Psoas muscle (tissue), 8 donors: ENCODE data around the gene PACS1. TPM values are rescaled to one million over a fixed set of nuclear protein-coding genes. Genes with fewer than 3 reads are reported as not detected.

ENCODE experiments used
- ATAC-seq, 4 donors: fragments of 200-7000 bp; cut with Tn5 transposase; one replicate each; pipeline ENCODE4 v1.9.1; 2020; ENCODE audit warnings: moderate library complexity in 3 of 4, mild to moderate bottlenecking in 2 of 4
- DNase-seq, 2 donors: peaks; one replicate each; pipeline ENCODE4 v3.0.0-alpha.2; 2020
- H3K27ac ChIP-seq: fragments of 200-600 bp; one replicate; pipeline ENCODE4 v1.8.0; 2022
- H3K27me3 ChIP-seq, 3 donors: fragments of 200-600 bp in 1 of 3; one replicate each; pipeline versions ENCODE4 v1.6.1 to v1.8.0; 2013 to 2022; ENCODE audit warnings: low read length in 2 of 3, mild to moderate bottlenecking in 2 of 3, moderate library complexity in 1 of 3; ENCODE audit not compliant: insufficient read depth in 3 of 3
- H3K36me3 ChIP-seq, 2 donors: fragments of 200-600 bp in 1 of 2; one replicate each; pipeline versions ENCODE4 v1.6.1 to v1.8.0; 2013 to 2022; ENCODE audit warnings: low read depth in 1 of 2, mild to moderate bottlenecking in 1 of 2, moderate library complexity in 1 of 2; ENCODE audit not compliant: insufficient read depth in 1 of 2
- H3K4me1 ChIP-seq: fragments of 200-600 bp; one replicate; pipeline ENCODE4 v1.8.0; 2022
- H3K4me3 ChIP-seq: fragments of 200-600 bp; one replicate; pipeline ENCODE4 v1.8.0; 2022; ENCODE audit warnings: mild to moderate bottlenecking
- H3K9me3 ChIP-seq: fragments of 200-600 bp; one replicate; pipeline ENCODE4 v1.8.0; 2022
- WGBS, 3 donors: extraction: QIAGEN DNeasy Blood & Tissue Kit; methylation state at CpG; one replicate each; pipeline versions ENCODE4 v1.1.6 to v1.1.7; 2013; 5-methylcytosine and 5-hydroxymethylcytosine counted together
- intact Hi-C, 2 donors: fragments of 100-400 bp; cut with DNase I; formaldehyde crosslinking; loops; one replicate each; pipeline versions ENCODE4 v1.11.0 to v1.14.2; 2022
- polyA plus RNA-seq, 3 donors: library from polyadenylated mRNA; stranded (reverse); fragments of 200-250 nt; gene quantifications; one replicate each; pipeline ENCODE4 v1.2.3, GENCODE V29; 2013
- total RNA-seq, 4 donors: library from RNA; stranded (reverse); fragmentation: NEBNext Ultra II Directional in 2 of 4; extraction: Animal tissue kit (Norgen Biotek cat#: 25700) in 2 of 4; gene quantifications; one replicate each; pipeline versions ENCODE4 v1.2.1 to v1.2.4, GENCODE V29; 2021 to 2023
- TF ChIP-seq, protein P1 (sequence below): fragments of 200-600 bp; IDR thresholded peaks from one replicate; pipeline ENCODE4 v1.8.0; 2022; ENCODE audit warnings: antibody characterized with exemption
- donor health status: healthy with polysubstance abuse.
- donor health status: DM: no; HTN: no; CAD: no; lungs with moderate emphysema.
- donor health status: Bipolar disorder and iron deficiency.
- donor health status: healthy.
- donor health status: DM: yes; HTN: yes; CAD: no.
- donor health status: DM: no; HTN: no; CAD: no.
- donor health status: DM: no; HTN: no; CAD: no.
- donor health status: DM: yes; HTN: yes; CAD: no.

Gene PACS1
- total and polyA plus RNA-seq, 7 donors: 7.4 to 27.8 (median 16.3) TPM

GRCh38 chr11:66052664-66052982, 17.4 kb upstream of the PACS1 start:
- intact Hi-C loops: no loop called here

DNA sequence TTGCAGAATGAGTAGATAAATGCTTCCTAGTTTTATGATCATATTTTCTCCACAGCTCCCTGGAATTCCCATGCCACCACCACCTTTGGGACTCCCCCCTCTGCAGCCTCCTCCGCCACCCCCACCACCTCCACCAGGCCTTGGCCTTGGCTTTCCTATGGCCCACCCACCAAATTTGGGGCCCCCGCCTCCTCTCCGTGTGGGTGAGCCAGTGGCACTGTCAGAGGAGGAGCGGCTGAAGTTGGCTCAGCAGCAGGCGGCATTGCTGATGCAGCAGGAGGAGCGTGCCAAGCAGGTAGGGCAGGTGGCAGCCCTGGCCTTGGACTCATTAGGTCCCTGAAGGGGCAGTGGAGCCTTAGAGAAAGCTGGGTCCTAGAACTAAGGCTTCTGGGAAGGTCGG, 15.1 kb upstream of the PACS1 start:
- no peak for ATAC-seq
- WGBS, 3 donors: 91 to 92% (median 91%) methylated on average over 7 of the region's 7 CpGs
- Histone ChIP-seq H3K9me3 (no peaks in the 10 kb centered on the region), H3K27me3 (no peaks in the 10 kb centered on the region), H3K27ac (no peak overlapping the region), H3K36me3 (peaks cover 5 to 69% of the 10 kb centered on the region in 2 donors), H3K4me1 (peaks cover 5% of the 10 kb centered on the region), H3K4me3 (no peak overlapping the region)
- DNase-seq: no peak
- intact Hi-C loops: no loop called here
- TF ChIP-seq, protein P1, sequence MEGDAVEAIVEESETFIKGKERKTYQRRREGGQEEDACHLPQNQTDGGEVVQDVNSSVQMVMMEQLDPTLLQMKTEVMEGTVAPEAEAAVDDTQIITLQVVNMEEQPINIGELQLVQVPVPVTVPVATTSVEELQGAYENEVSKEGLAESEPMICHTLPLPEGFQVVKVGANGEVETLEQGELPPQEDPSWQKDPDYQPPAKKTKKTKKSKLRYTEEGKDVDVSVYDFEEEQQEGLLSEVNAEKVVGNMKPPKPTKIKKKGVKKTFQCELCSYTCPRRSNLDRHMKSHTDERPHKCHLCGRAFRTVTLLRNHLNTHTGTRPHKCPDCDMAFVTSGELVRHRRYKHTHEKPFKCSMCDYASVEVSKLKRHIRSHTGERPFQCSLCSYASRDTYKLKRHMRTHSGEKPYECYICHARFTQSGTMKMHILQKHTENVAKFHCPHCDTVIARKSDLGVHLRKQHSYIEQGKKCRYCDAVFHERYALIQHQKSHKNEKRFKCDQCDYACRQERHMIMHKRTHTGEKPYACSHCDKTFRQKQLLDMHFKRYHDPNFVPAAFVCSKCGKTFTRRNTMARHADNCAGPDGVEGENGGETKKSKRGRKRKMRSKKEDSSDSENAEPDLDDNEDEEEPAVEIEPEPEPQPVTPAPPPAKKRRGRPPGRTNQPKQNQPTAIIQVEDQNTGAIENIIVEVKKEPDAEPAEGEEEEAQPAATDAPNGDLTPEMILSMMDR: no peak

More at GRCh38 chr11:66052664-66052982, 17.4 kb upstream of the PACS1 start:
- 1% methylated on average over 17 of the region's 17 CpGs for WGBS, 3 donors
- Histone ChIP-seq H3K9me3 (no peaks in the 10 kb centered on the region), H3K4me3 (peak overlapping the region; percentile 94), H3K27ac (peak overlapping the region; percentile 84), H3K4me1 (peaks cover 5% of the 10 kb centered on the region), H3K27me3 (peaks cover 0 to 7% (median 4%) of the 10 kb centered on the region in 3 donors), H3K36me3 (peaks cover 0 to 45% of the 10 kb centered on the region in 2 donors)
- DNase-seq: no peak
- TF ChIP-seq, protein P1: no peak
- peak in 1 of 4 donors; percentile 0 for ATAC-seq

DNA sequence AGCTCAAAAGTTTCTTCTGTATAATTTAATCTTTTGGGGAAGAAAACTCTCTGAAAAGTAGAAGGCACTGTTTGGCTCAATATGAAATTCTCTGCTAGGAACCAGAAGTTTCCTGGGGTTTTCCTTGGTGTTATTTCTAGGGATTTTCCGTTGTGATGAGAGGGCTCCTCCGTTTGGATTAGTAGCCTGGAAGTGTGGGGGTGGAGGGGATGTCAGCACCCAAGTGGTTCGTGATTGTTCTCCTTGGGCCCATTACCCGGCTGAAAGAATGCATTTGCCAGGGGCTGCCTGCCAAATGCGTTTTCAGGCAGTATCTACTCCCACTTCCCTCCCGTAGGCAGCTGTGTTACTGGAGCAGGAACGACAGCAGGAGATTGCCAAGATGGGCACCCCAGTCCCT, 13.6 kb upstream of the PACS1 start:
- 41 to 59% (median 51%) methylated on average over 7 of the region's 7 CpGs for WGBS, 3 donors
- intact Hi-C loops: no loop called here
- DNase-seq: no peak
- Histone ChIP-seq H3K36me3 (peaks cover 16 to 84% of the 10 kb centered on the region in 2 donors), H3K27ac (no peak overlapping the region), H3K9me3 (no peaks in the 10 kb centered on the region), H3K4me3 (no peak overlapping the region), H3K27me3 (no peaks in the 10 kb centered on the region), H3K4me1 (peaks cover 5% of the 10 kb centered on the region)
- TF ChIP-seq, protein P1: no peak
- ATAC-seq: no peak

GRCh38 chr11:66059966-66060680, 9.9 kb upstream of the PACS1 start:
- intact Hi-C loops: no loop called here

More at GRCh38 chr11:66059966-66060680, 9.9 kb upstream of the PACS1 start:
- H3K4me3 ChIP-seq: no peak overlapping the region
- DNase-seq (no peak), ATAC-seq (no peak)
- TF ChIP-seq, protein P1: no peak
- H3K27me3 ChIP-seq: no peaks in the 10 kb centered on the region
- H3K4me1 ChIP-seq: no peaks in the 10 kb centered on the region
- H3K27ac ChIP-seq: no peak overlapping the region
- H3K36me3 ChIP-seq: peaks cover 26 to 100% of the 10 kb centered on the region in 2 donors
- no peaks in the 10 kb centered on the region for H3K9me3 ChIP-seq
- WGBS, 3 donors: 76 to 79% (median 77%) methylated on average over 8 of the region's 8 CpGs
